ENCODE measurements around the gene GSK3B. TPM values are rescaled to one million over a fixed set of nuclear protein-coding genes. Genes with fewer than 3 reads are reported as not detected.

Gene GSK3B
- total RNA-seq, 1 donor from 2014 or later: 138 TPM

DNA sequence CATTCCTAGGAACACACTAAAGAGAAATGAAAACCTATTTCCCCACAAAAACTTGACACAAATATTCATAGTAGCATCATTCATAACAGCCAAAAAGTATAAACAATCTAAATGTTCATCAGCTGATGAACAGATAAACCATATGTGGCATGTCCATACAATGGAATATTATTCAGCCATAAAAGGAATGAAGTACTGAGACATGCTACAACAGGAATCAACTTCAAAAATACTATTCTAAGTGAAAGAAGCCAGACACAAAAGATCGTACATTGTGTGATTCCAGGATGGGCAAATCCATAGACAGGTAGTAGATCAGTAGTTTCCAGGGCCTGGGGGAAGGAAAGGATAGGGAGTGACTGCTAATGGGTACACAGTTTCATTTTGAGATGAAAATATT, 118.0 kb downstream of the GSK3B start:
- Mint-ChIP-seq H3K4me1 (ENCODE audit: low read depth, unreplicated experiment) (peaks cover 5% of the 10 kb centered on the region), H3K4me3 (ENCODE audit: unreplicated experiment) (no peak overlapping the region), H3K36me3 (ENCODE audit: unreplicated experiment) (peaks cover 3% of the 10 kb centered on the region), H3K27me3 (ENCODE audit: unreplicated experiment) (peaks cover 4% of the 10 kb centered on the region), H3K9me3 (ENCODE audit: unreplicated experiment) (no peaks in the 10 kb centered on the region), H3K27ac (ENCODE audit: unreplicated experiment) (no peak overlapping the region)
- TF ChIP-seq, protein P1, sequence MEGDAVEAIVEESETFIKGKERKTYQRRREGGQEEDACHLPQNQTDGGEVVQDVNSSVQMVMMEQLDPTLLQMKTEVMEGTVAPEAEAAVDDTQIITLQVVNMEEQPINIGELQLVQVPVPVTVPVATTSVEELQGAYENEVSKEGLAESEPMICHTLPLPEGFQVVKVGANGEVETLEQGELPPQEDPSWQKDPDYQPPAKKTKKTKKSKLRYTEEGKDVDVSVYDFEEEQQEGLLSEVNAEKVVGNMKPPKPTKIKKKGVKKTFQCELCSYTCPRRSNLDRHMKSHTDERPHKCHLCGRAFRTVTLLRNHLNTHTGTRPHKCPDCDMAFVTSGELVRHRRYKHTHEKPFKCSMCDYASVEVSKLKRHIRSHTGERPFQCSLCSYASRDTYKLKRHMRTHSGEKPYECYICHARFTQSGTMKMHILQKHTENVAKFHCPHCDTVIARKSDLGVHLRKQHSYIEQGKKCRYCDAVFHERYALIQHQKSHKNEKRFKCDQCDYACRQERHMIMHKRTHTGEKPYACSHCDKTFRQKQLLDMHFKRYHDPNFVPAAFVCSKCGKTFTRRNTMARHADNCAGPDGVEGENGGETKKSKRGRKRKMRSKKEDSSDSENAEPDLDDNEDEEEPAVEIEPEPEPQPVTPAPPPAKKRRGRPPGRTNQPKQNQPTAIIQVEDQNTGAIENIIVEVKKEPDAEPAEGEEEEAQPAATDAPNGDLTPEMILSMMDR (IDR thresholded peaks at IDR 0.05; ENCODE audit: partially characterized antibody, unreplicated experiment): no peak
- no peak for DNase-seq

DNA sequence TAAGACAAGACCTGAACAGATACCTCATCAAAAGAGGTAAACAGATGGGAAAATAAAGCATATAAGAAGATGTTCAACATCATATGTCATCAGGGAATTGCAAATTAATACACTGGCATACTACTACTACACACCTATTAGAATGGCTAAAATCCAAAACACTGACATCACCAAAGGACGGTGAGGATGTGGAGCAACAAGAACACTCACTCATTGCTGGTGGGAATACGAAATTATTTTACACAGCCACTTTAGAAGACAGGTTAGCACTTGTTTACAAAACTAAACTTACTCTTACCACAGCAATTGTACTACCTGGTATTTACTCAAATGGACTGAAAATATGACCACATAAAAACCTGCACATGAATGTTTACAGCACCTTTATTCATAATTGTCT, 119.6 kb downstream of the GSK3B start:
- Mint-ChIP-seq H3K9me3 (ENCODE audit: unreplicated experiment) (peaks cover 2% of the 10 kb centered on the region), H3K4me3 (ENCODE audit: unreplicated experiment) (no peak overlapping the region), H3K27ac (ENCODE audit: unreplicated experiment) (no peak overlapping the region), H3K27me3 (ENCODE audit: unreplicated experiment) (peaks cover 9% of the 10 kb centered on the region), H3K36me3 (ENCODE audit: unreplicated experiment) (peaks cover 3% of the 10 kb centered on the region), H3K4me1 (ENCODE audit: low read depth, unreplicated experiment) (peaks cover 10% of the 10 kb centered on the region)
- no peak for DNase-seq
- TF ChIP-seq, protein P1 (IDR thresholded peaks at IDR 0.05; ENCODE audit: partially characterized antibody, unreplicated experiment): no peak

DNA sequence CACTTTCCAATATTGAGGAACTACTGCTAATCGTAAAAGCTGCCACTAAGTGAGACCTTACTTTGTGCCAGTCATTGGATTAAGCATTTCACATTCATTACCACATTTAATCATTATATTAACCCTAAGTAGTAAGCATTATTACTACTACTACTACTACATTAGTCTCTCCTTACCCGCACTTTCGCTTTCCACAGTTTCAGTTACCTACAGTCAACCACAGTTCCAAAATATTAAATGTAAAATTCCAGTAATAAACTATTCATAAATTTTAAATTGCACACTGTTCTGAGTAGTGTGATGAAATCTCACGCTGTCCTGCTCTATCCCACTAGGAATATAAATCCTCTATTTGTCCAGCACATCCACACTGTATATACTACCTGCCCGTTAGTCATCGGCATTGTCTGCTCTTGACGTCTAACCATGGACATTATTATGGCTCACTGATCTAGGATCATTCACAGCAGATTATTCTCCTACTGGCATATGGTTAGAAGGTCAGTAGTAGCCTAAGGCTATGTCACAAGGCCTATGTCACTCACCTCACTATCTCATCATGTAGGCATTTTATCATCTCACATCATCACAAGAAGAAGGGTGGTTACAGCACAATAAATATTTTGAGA, 121.1 kb downstream of the GSK3B start:
- Mint-ChIP-seq H3K27me3 (ENCODE audit: unreplicated experiment) (peaks cover 8% of the 10 kb centered on the region), H3K4me3 (ENCODE audit: unreplicated experiment) (no peak overlapping the region), H3K27ac (ENCODE audit: unreplicated experiment) (peak overlapping the region; percentile 74), H3K9me3 (ENCODE audit: unreplicated experiment) (peaks cover 2% of the 10 kb centered on the region), H3K36me3 (ENCODE audit: unreplicated experiment) (peaks cover 3% of the 10 kb centered on the region), H3K4me1 (ENCODE audit: low read depth, unreplicated experiment) (peaks cover 16% of the 10 kb centered on the region)
- TF ChIP-seq, protein P1 (IDR thresholded peaks at IDR 0.05; ENCODE audit: partially characterized antibody, unreplicated experiment): no peak
- no peak for DNase-seq

DNA sequence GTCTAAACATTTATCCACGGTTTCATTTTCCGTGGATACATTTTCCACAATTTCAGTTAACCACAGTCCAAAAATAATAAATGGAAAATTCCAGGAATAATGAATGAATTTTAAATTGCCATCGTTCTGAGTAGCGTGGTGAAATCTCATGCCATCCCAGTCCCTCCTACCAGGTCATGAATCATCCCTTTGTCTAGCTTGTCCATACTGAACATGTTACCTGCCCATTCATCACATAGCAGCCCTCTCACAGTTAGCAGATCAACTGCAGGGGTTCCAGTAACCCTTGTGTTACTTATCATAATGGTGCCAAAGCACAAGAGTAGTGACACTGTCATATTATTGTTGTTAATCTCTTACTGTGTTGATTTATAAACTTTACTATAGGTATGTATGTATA, 124.5 kb downstream of the GSK3B start:
- TF ChIP-seq, protein P1 (IDR thresholded peaks at IDR 0.05; ENCODE audit: partially characterized antibody, unreplicated experiment): no peak
- Mint-ChIP-seq H3K9me3 (ENCODE audit: unreplicated experiment) (peaks cover 2% of the 10 kb centered on the region), H3K4me1 (ENCODE audit: low read depth, unreplicated experiment) (peaks cover 16% of the 10 kb centered on the region), H3K36me3 (ENCODE audit: unreplicated experiment) (peaks cover 3% of the 10 kb centered on the region), H3K27ac (ENCODE audit: unreplicated experiment) (peak overlapping the region; percentile 86), H3K4me3 (ENCODE audit: unreplicated experiment) (no peak overlapping the region), H3K27me3 (ENCODE audit: unreplicated experiment) (peaks cover 9% of the 10 kb centered on the region)
- no peak for DNase-seq

DNA sequence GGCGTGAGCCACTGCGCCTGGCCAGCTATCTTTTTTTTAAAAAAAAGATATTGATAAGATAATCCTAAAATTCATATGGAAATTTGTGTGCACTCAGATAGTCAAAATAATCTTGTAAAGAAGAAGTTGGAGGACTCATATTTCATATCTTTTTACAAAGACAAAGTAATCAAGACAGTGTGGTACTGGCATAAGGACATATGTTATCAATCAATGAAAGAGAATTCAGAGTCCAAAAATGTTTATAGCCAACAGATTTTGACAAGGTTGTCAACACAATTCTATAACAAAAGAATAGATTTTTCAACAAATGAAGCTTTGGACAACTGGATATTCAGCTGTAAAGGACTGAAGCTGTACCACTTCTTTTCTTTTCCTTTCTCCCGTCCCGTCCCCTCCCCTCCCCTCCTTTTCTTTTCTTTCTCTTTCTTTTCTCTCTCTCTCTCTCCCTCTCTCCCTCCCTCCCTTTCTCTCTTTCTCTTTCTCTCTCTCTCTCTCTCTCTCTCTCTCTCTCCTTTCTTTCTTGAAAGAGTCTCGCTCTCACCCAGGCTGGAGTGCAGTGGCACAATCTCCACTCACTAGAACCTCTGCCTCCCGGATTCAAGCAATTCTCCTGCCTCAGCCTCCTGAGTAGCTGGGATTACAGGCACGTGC, 126.8 kb downstream of the GSK3B start:
- no peak overlapping the region for H3K27ac Mint-ChIP-seq (ENCODE audit: unreplicated experiment)
- H3K9me3 Mint-ChIP-seq (ENCODE audit: unreplicated experiment): peaks cover 5% of the 10 kb centered on the region

More for the DNA sequence above, 126.8 kb downstream of the GSK3B start:
- TF ChIP-seq, protein P1 (IDR thresholded peaks at IDR 0.05; ENCODE audit: partially characterized antibody, unreplicated experiment): no peak
- no peak for DNase-seq
- Mint-ChIP-seq H3K27me3 (ENCODE audit: unreplicated experiment) (peaks cover 10% of the 10 kb centered on the region), H3K4me1 (ENCODE audit: low read depth, unreplicated experiment) (peaks cover 17% of the 10 kb centered on the region), H3K4me3 (ENCODE audit: unreplicated experiment) (no peak overlapping the region), H3K36me3 (ENCODE audit: unreplicated experiment) (no peaks in the 10 kb centered on the region)

Data from glutamatergic neuron (in vitro differentiated cells).